ENCODE data around the gene KCP. TPM values are rescaled to one million over a fixed set of nuclear protein-coding genes. Genes with fewer than 3 reads are reported as not detected.

The KCP gene
- polyA plus RNA-seq, 1 donor from 2014 or later = 0.31 TPM

DNA sequence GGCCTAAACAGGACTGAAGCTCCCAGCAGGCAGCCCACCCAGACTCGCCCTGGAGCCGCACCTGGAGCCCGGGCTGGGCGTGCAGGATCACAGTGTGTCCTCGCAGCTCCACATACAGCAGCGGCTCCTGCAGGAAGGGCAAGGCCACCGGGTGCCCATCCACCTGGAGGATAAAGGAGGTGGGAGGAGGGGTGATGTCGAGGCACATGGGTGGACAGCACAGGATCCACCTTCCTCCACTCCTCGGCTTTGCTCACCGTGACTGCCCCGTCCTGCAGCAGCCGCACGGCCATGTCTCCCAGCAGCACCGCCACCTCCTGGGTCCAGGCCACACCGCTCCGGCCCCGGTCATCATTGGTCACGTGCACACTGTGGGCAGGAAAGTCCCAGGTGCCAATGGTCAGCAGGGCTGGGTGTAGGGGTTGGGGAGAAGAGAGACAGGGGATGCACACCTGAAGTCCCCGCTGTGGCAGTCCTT, 31.0 kb downstream of the KCP start:
- Histone ChIP-seq H2AFZ (ENCODE audit: low read depth, low read length) (no peak overlapping the region), H3K9me2 (ENCODE audit: insufficient read depth, low read length) (no peaks in the 10 kb centered on the region), H3K9ac (ENCODE audit: low read length) (no peak overlapping the region), H3K4me2 (ENCODE audit: low read length) (no peak overlapping the region), H3K27me3 (ENCODE audit: insufficient read depth, low read depth, low read length) (no peaks in the 10 kb centered on the region), H3K79me2 (replicated peaks; ENCODE audit: insufficient read depth, low read length) (no peaks in the 10 kb centered on the region), H3K27ac (ENCODE audit: low read length) (no peak overlapping the region), H3K4me3 (ENCODE audit: low read length) (no peak overlapping the region), H3K36me3 (ENCODE audit: insufficient read depth, low read length) (no peaks in the 10 kb centered on the region), H3F3A (ENCODE audit: insufficient read depth, low read length, poor library complexity, severe bottlenecking) (no peaks in the 10 kb centered on the region), H3K9me3 (ENCODE audit: low read length) (no peaks in the 10 kb centered on the region), H4K20me1 (ENCODE audit: insufficient read depth) (no peaks in the 10 kb centered on the region)
- TF ChIP-seq, protein P1, sequence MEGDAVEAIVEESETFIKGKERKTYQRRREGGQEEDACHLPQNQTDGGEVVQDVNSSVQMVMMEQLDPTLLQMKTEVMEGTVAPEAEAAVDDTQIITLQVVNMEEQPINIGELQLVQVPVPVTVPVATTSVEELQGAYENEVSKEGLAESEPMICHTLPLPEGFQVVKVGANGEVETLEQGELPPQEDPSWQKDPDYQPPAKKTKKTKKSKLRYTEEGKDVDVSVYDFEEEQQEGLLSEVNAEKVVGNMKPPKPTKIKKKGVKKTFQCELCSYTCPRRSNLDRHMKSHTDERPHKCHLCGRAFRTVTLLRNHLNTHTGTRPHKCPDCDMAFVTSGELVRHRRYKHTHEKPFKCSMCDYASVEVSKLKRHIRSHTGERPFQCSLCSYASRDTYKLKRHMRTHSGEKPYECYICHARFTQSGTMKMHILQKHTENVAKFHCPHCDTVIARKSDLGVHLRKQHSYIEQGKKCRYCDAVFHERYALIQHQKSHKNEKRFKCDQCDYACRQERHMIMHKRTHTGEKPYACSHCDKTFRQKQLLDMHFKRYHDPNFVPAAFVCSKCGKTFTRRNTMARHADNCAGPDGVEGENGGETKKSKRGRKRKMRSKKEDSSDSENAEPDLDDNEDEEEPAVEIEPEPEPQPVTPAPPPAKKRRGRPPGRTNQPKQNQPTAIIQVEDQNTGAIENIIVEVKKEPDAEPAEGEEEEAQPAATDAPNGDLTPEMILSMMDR (IDR thresholded peaks at IDR 0.05; ENCODE audit: poor library complexity, severe bottlenecking) = no peak
- no peak for TF ChIP-seq POLR2AphosphoS5 (IDR thresholded peaks at IDR 0.05)
- no peak for TF ChIP-seq TAF1 (IDR thresholded peaks at IDR 0.05; ENCODE audit: low read depth)
- no peak for TF ChIP-seq SMC3 (conservative IDR thresholded peaks at IDR 0.05; ENCODE audit: poor library complexity)
- TF ChIP-seq, protein P2, sequence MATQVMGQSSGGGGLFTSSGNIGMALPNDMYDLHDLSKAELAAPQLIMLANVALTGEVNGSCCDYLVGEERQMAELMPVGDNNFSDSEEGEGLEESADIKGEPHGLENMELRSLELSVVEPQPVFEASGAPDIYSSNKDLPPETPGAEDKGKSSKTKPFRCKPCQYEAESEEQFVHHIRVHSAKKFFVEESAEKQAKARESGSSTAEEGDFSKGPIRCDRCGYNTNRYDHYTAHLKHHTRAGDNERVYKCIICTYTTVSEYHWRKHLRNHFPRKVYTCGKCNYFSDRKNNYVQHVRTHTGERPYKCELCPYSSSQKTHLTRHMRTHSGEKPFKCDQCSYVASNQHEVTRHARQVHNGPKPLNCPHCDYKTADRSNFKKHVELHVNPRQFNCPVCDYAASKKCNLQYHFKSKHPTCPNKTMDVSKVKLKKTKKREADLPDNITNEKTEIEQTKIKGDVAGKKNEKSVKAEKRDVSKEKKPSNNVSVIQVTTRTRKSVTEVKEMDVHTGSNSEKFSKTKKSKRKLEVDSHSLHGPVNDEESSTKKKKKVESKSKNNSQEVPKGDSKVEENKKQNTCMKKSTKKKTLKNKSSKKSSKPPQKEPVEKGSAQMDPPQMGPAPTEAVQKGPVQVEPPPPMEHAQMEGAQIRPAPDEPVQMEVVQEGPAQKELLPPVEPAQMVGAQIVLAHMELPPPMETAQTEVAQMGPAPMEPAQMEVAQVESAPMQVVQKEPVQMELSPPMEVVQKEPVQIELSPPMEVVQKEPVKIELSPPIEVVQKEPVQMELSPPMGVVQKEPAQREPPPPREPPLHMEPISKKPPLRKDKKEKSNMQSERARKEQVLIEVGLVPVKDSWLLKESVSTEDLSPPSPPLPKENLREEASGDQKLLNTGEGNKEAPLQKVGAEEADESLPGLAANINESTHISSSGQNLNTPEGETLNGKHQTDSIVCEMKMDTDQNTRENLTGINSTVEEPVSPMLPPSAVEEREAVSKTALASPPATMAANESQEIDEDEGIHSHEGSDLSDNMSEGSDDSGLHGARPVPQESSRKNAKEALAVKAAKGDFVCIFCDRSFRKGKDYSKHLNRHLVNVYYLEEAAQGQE (IDR thresholded peaks at IDR 0.05; ENCODE audit: borderline replicate concordance) = no peak
- no peak for TF ChIP-seq EP300 (conservative IDR thresholded peaks at IDR 0.05; ENCODE audit: poor library complexity, severe bottlenecking)

DNA sequence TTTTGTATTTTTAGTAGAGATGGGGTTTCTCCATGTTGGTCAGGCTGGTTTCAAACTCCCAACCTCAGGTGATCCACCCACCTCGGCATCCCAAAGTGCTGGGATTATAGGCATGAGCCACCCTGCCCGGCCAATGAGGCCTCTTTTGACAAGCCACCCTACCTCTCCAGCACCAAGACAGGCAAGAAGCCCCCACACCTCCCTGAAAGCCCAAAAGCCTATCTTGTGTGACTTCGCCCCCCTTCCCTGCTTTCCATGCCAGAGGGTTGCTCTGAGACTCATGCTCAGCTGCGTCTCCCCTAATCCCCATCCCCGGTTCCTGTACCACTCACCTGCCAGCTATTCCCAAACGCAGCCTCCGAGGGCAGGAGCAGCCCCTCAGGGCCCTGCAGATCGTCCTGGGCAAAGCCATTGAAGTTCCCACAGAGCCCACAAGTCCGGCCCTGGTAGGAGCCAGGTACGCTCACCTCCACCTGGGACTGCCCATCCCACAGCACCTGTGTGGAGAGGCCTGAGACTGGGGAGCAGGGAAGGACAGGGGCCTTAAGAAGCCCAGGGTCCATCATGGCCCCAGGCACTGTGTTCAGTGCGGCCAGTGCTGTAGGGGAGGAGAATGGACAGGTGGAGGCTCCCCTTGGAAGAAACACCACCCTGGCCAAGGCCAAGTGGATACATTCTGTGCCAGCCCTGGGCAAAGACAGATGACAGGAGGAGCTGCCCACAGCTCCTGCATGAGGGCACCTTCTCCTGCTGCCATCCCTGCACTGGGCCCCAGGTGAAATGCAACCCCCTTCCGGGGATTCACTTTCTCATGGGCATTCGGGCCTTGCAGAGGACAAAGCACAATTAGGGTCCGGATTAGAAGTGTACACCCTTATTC, 32.0 kb downstream of the KCP start:
- H3K79me2 ChIP-seq (replicated peaks; ENCODE audit: insufficient read depth, low read length) = no peaks in the 10 kb centered on the region
- H3K4me3 ChIP-seq (ENCODE audit: low read length) = no peak overlapping the region

More for the DNA sequence above, 32.0 kb downstream of the KCP start:
- Histone ChIP-seq H3K9me2 (ENCODE audit: insufficient read depth, low read length) (no peaks in the 10 kb centered on the region), H3K27me3 (ENCODE audit: insufficient read depth, low read depth, low read length) (no peaks in the 10 kb centered on the region), H2AFZ (ENCODE audit: low read depth, low read length) (no peak overlapping the region), H3K9me3 (ENCODE audit: low read length) (no peaks in the 10 kb centered on the region), H3K27ac (ENCODE audit: low read length) (no peak overlapping the region), H3F3A (ENCODE audit: insufficient read depth, low read length, poor library complexity, severe bottlenecking) (no peaks in the 10 kb centered on the region), H3K36me3 (ENCODE audit: insufficient read depth, low read length) (no peaks in the 10 kb centered on the region), H3K4me2 (ENCODE audit: low read length) (no peak overlapping the region), H3K9ac (ENCODE audit: low read length) (no peak overlapping the region), H4K20me1 (ENCODE audit: insufficient read depth) (no peaks in the 10 kb centered on the region)
- TF ChIP-seq, protein P2 (IDR thresholded peaks at IDR 0.05; ENCODE audit: borderline replicate concordance) = no peak
- TF ChIP-seq TAF1 (IDR thresholded peaks at IDR 0.05; ENCODE audit: low read depth) (no peak), MXI1 (conservative IDR thresholded peaks at IDR 0.05; ENCODE audit: poor library complexity, severe bottlenecking) (no peak), POLR2AphosphoS5 (IDR thresholded peaks at IDR 0.05) (no peak), EP300 (conservative IDR thresholded peaks at IDR 0.05; ENCODE audit: poor library complexity, severe bottlenecking) (no peak), EZH2 (IDR thresholded peaks at IDR 0.05; ENCODE audit: borderline replicate concordance, insufficient read depth, low read length, poor library complexity, severe bottlenecking) (no peak), RAD21 (conservative IDR thresholded peaks at IDR 0.05) (no peak), SMC3 (conservative IDR thresholded peaks at IDR 0.05; ENCODE audit: poor library complexity) (no peak)
- TF ChIP-seq, protein P1 (IDR thresholded peaks at IDR 0.05; ENCODE audit: poor library complexity, severe bottlenecking) = no peak
